Panc1 (cell line): ENCODE results near the gene MAPK14. TPM values are rescaled to one million over a fixed set of nuclear protein-coding genes. Genes with fewer than 3 reads are reported as not detected.

Experiments
- ATAC-seq: fragments of 200-7000 bp; cut with Tn5 transposase; 2 replicates; pipeline ENCODE4 v1.9.1; 2020; ENCODE audit warnings: mild to moderate bottlenecking, moderate library complexity
- BruUV-seq: library from RNA; stranded (reverse); fragments of 400-500 nt; replicated peaks from 2 replicates; lab custom pipeline; 2021; lab: Mats Ljungman, UMichigan
- CTCF ChIA-PET: fragments of 300-600 bp; sonication (Branson Sonifier 250); formaldehyde crosslinking; loops from one replicate; lab custom pipeline; 2022; ENCODE audit warnings: antibody characterized with exemption; lab: Charles Lee
- POLR2A ChIA-PET: fragments of 300-600 bp; sonication (Branson Sonifier 250); formaldehyde crosslinking; loops from one replicate; lab custom pipeline; 2022; ENCODE audit warnings: antibody characterized with exemption; lab: Charles Lee
- DNase-seq: peaks from one replicate; pipeline ENCODE4 v3.0.0-alpha.2; 2010; ENCODE audit warnings: low read depth, low spot score
- H3K27ac ChIP-seq: 2 replicates; pipeline ENCODE4 v1.5.1; 2011; ENCODE audit warnings: mild to moderate bottlenecking, low read length, inconsistent platforms
- H3K27me3 ChIP-seq: fragments of 200-500 bp; sonication (Bioruptor generic); 2 replicates; pipeline ENCODE4 v1.6.0; 2014; ENCODE audit warnings: low read length, inconsistent platforms; ENCODE audit not compliant: control insufficient read depth, insufficient read depth
- H3K36me3 ChIP-seq: fragments of 200-500 bp; sonication (Bioruptor generic); 2 replicates; pipeline ENCODE4 v1.5.1; 2014; ENCODE audit warnings: inconsistent platforms, mild to moderate bottlenecking, low read length, moderate library complexity; ENCODE audit not compliant: control insufficient read depth, insufficient read depth
- H3K4me1 ChIP-seq: 2 replicates; pipeline ENCODE4 v1.5.1; 2011; ENCODE audit warnings: inconsistent platforms, mild to moderate bottlenecking, low read length, moderate library complexity; ENCODE audit not compliant: control insufficient read depth, insufficient read depth
- H3K4me3 ChIP-seq, 2 experiments: 2 replicates each; pipeline ENCODE4 v1.5.1; 2011 to 2012; ENCODE audit warnings: low read depth in 2 of 2, low read length in 2 of 2, mild to moderate bottlenecking in 2 of 2, inconsistent platforms in 1 of 2, moderate library complexity in 1 of 2
- H3K9me3 ChIP-seq: fragments of 200-500 bp; sonication (Bioruptor generic); 2 replicates; pipeline ENCODE4 v1.5.1; 2014; ENCODE audit warnings: low read depth, mild to moderate bottlenecking, inconsistent platforms, low read length, moderate library complexity; ENCODE audit not compliant: control insufficient read depth, insufficient read depth
- POLR2AphosphoS5 ChIP-seq: IDR thresholded peaks from 2 replicates; pipeline ENCODE4 v1.6.1; 2012; ENCODE audit warnings: mild to moderate bottlenecking, low read depth, low read length, moderate library complexity
- SIN3A ChIP-seq: IDR thresholded peaks from 2 replicates; pipeline ENCODE4 v1.6.1; 2012; ENCODE audit warnings: low read depth, mild to moderate bottlenecking, low read length, moderate library complexity, borderline replicate concordance; ENCODE audit not compliant: insufficient read depth
- TCF7L2 ChIP-seq: IDR thresholded peaks from 2 replicates; pipeline ENCODE4 v1.6.1; 2011; ENCODE audit warnings: mild to moderate bottlenecking, low read depth, low read length, inconsistent platforms
- in situ Hi-C: cut with HindIII; loops from 2 replicates; pipeline ENCODE4 v1.10.0; 2016; ENCODE audit warnings: low sequenced_read_pairs, low pct_unique_long_range_greater_than_20kb
- intact Hi-C: fragments of 100-400 bp; cut with micrococcal nuclease; formaldehyde crosslinking; loops from one replicate; pipeline ENCODE4 v1.10.0; 2022; ENCODE audit not compliant: unreplicated experiment
- total RNA-seq: library from RNA; stranded (reverse); gene quantifications from one replicate; pipeline ENCODE4 v1.2.1, GENCODE V29; 2021; ENCODE audit not compliant: unreplicated experiment
- TF ChIP-seq, protein P1 (sequence below), 2 experiments: IDR thresholded peaks; 2 replicates each; pipeline ENCODE4 v1.6.1; 2011 to 2012; ENCODE audit warnings: low read depth in 2 of 2, control low read depth in 1 of 2, low read length in 1 of 2, mild to moderate bottlenecking in 1 of 2, moderate library complexity in 1 of 2; ENCODE audit not compliant: insufficient read depth in 1 of 2
- TF ChIP-seq, protein P2 (sequence below): fragments of 450-650 bp; IDR thresholded peaks from 2 replicates; pipeline ENCODE4 v1.5.1; 2017; ENCODE audit warnings: mild to moderate bottlenecking

The MAPK14 gene
- total RNA-seq, 1 experiment from 2014 or later: 42.3 TPM

DNA sequence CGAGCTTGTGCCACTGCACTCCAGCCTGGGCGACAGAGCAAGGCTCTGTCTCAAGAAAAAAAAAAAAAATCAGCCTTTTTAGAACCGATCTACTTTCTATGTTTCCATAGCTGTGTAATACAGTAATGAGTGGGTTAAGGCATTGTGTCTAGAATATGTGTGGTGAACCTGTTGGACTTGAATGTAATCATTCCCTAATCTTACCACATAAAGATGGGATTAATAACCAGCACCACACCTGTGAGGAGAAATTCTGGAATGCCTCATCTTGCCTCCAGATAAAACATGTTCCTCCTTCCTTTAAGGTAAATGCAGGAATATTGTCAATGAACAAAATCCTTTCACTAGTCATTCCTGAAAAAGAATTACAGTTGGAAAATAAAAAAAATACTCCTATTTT is 43.7 kb downstream of the MAPK14 start:
- Histone ChIP-seq H3K36me3 (no peaks in the 10 kb centered on the region), H3K27ac (no peak overlapping the region), H3K4me1 (no peaks in the 10 kb centered on the region), H3K9me3 (no peaks in the 10 kb centered on the region), H3K4me3 (no peak overlapping the region), H3K27me3 (no peaks in the 10 kb centered on the region)
- ChIA-PET CTCF (no interaction called here), POLR2A (interaction anchor here (0.6 kb wide), 1 partner anchor 9 kb away, joined by 10 read pairs; no protein-coding TSS in a partner anchor)
- BruUV-seq: no TSS peak
- ATAC-seq (no peak), DNase-seq (no peak)
- TF ChIP-seq TCF7L2: no peak
- no peak for TF ChIP-seq POLR2AphosphoS5
- TF ChIP-seq SIN3A: no peak
- TF ChIP-seq, protein P1, sequence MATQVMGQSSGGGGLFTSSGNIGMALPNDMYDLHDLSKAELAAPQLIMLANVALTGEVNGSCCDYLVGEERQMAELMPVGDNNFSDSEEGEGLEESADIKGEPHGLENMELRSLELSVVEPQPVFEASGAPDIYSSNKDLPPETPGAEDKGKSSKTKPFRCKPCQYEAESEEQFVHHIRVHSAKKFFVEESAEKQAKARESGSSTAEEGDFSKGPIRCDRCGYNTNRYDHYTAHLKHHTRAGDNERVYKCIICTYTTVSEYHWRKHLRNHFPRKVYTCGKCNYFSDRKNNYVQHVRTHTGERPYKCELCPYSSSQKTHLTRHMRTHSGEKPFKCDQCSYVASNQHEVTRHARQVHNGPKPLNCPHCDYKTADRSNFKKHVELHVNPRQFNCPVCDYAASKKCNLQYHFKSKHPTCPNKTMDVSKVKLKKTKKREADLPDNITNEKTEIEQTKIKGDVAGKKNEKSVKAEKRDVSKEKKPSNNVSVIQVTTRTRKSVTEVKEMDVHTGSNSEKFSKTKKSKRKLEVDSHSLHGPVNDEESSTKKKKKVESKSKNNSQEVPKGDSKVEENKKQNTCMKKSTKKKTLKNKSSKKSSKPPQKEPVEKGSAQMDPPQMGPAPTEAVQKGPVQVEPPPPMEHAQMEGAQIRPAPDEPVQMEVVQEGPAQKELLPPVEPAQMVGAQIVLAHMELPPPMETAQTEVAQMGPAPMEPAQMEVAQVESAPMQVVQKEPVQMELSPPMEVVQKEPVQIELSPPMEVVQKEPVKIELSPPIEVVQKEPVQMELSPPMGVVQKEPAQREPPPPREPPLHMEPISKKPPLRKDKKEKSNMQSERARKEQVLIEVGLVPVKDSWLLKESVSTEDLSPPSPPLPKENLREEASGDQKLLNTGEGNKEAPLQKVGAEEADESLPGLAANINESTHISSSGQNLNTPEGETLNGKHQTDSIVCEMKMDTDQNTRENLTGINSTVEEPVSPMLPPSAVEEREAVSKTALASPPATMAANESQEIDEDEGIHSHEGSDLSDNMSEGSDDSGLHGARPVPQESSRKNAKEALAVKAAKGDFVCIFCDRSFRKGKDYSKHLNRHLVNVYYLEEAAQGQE (IDR thresholded peaks at IDR 0.05; ENCODE audit: insufficient read depth in 1 of 2, low read depth in 2 of 2, low read length in 1 of 2): no peak
- TF ChIP-seq, protein P2, sequence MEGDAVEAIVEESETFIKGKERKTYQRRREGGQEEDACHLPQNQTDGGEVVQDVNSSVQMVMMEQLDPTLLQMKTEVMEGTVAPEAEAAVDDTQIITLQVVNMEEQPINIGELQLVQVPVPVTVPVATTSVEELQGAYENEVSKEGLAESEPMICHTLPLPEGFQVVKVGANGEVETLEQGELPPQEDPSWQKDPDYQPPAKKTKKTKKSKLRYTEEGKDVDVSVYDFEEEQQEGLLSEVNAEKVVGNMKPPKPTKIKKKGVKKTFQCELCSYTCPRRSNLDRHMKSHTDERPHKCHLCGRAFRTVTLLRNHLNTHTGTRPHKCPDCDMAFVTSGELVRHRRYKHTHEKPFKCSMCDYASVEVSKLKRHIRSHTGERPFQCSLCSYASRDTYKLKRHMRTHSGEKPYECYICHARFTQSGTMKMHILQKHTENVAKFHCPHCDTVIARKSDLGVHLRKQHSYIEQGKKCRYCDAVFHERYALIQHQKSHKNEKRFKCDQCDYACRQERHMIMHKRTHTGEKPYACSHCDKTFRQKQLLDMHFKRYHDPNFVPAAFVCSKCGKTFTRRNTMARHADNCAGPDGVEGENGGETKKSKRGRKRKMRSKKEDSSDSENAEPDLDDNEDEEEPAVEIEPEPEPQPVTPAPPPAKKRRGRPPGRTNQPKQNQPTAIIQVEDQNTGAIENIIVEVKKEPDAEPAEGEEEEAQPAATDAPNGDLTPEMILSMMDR: no peak
- in situ Hi-C loops: no loop called here
- intact Hi-C loops: no loop called here

DNA sequence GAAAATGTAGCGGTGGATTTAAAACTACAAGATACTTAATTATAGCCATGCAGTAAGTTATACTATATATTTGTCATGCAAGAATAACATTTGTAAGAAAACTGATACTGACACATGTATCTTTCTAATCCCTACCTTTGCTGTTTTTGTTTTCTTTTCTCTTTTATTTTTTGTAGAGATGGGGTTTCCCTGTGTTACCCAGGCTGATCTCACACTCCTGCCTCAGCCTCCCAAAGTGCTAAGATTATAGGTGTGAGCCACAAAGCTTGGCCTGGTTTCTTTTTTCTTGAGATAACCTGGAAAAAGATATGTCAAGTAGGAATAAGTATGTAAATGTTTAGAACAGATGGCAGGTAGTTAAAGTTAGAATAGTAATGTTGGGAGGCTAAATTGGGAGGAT is 44.1 kb downstream of the MAPK14 start:
- Histone ChIP-seq H3K9me3 (no peaks in the 10 kb centered on the region), H3K27ac (no peak overlapping the region), H3K36me3 (no peaks in the 10 kb centered on the region), H3K4me1 (no peaks in the 10 kb centered on the region), H3K27me3 (no peaks in the 10 kb centered on the region), H3K4me3 (no peak overlapping the region)
- CTCF ChIA-PET: no interaction called here
- TF ChIP-seq, protein P1 (IDR thresholded peaks at IDR 0.05; ENCODE audit: insufficient read depth in 1 of 2, low read depth in 2 of 2, low read length in 1 of 2): no peak
- TF ChIP-seq TCF7L2 (no peak), SIN3A (no peak), POLR2AphosphoS5 (no peak)
- TF ChIP-seq, protein P2: no peak
- in situ Hi-C loops (no loop called here), intact Hi-C loops (no loop called here)
- DNase-seq (no peak), ATAC-seq (no peak)
- BruUV-seq: no TSS peak
- POLR2A ChIA-PET: no interaction called here
